Measurements from ENCODE around the gene DTWD2. TPM values are rescaled to one million over a fixed set of nuclear protein-coding genes. Genes with fewer than 3 reads are reported as not detected.

The DTWD2 gene
- total RNA-seq, 4 donors from 2014 or later: 7.1 to 15.3 (median 11.2) TPM

DNA sequence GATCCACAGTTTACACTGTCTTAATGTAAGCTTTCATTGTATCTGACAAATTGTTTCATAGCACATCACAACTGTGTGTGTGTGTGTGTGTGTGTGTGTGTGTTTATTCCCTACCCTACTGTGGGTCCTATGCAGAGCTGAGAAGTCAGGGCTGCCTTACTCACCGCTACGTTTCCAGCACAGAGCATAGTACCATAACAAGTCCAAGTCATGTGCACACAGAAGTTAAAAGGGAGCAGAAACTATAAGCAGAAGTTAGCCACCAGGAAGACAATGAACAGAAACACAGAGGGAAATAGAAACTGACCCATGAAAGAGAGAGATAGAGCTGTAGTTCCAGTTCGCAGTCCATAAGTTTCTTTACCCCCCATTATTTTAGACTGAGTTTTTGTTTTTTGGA is 44.3 kb upstream of the DTWD2 start:
- H3K4me3 ChIP-seq: no peak overlapping the region
- TF ChIP-seq EP300 (IDR thresholded peaks at IDR 0.05) (no peak), POLR2AphosphoS5 (IDR thresholded peaks at IDR 0.05) (no peak), POLR2A (IDR thresholded peaks at IDR 0.05) (no peak)
- TF ChIP-seq, protein P1, sequence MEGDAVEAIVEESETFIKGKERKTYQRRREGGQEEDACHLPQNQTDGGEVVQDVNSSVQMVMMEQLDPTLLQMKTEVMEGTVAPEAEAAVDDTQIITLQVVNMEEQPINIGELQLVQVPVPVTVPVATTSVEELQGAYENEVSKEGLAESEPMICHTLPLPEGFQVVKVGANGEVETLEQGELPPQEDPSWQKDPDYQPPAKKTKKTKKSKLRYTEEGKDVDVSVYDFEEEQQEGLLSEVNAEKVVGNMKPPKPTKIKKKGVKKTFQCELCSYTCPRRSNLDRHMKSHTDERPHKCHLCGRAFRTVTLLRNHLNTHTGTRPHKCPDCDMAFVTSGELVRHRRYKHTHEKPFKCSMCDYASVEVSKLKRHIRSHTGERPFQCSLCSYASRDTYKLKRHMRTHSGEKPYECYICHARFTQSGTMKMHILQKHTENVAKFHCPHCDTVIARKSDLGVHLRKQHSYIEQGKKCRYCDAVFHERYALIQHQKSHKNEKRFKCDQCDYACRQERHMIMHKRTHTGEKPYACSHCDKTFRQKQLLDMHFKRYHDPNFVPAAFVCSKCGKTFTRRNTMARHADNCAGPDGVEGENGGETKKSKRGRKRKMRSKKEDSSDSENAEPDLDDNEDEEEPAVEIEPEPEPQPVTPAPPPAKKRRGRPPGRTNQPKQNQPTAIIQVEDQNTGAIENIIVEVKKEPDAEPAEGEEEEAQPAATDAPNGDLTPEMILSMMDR (IDR thresholded peaks at IDR 0.05): no peak
- 86% methylated on average over 3 of the region's 3 CpGs for WGBS
- H3K9me3 ChIP-seq: no peaks in the 10 kb centered on the region
- H3K27ac ChIP-seq: no peak overlapping the region
- no peak for DNase-seq (ENCODE audit: low spot score in 2 of 2)
- H3K27me3 ChIP-seq: no peaks in the 10 kb centered on the region
- no peaks in the 10 kb centered on the region for H3K36me3 ChIP-seq
- peaks cover 3% of the 10 kb centered on the region for H3K4me1 ChIP-seq

DNA sequence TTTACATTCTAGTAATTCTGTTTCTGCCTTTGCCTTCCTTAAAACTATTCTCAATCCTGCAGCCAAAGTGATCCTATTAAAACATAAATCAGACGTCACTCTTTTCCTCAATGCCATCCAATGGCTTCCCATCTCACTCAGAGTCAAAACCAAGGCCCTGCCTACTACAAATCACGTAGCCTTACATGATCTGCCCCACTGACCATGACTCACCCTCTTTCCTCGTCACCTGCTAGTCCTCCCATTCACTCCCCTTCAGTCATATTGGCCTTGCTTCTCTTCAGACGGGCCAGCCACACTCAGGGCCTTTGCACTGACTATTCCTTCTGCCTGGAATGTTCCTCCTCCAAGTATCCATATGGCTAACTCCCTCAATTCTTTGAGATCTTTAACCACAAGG is 43.6 kb upstream of the DTWD2 start:
- H3K27ac ChIP-seq: no peak overlapping the region
- WGBS: 79% methylated on average over 4 of the region's 4 CpGs
- TF ChIP-seq POLR2A (IDR thresholded peaks at IDR 0.05) (no peak), POLR2AphosphoS5 (IDR thresholded peaks at IDR 0.05) (no peak), EP300 (IDR thresholded peaks at IDR 0.05) (no peak)
- TF ChIP-seq, protein P1 (IDR thresholded peaks at IDR 0.05): no peak

DNA sequence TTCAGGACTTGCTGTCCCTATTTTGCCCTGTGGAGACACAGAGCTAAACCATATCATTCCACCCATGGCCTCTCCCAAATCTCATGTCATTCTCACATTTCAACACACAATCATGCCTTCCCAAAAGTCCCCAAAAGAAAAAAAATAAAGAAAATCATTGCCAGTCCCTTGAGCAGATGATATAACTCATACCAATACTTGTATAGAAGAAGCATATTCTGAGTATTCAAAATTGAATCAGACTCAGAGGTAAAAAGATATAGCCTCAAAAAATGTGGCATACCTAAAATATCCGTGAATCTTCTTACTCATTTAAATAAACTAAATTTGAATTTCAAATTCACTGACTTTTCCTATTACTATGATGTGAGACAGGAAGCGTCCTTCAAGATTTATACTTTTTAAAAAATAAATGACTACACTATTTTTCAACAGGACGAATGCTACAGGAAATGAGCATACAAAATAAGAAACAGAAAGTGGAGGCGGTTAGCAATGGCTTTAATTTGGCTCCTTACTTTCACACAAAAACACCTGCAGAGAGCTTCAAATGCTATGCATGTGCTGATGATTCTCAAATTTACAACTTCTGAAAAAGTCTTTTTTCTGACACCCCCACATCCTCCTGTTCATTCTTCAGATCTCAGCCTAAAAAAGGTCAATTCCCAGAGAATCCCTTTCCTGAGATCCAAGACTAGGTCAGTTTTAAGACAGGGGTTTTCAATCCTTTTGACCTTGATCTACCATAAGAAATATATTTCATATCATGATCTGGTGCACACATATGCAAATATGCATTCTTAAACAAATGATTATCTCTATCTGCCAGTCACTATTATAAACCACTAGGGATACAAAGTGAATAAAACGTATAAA is 42.9 kb upstream of the DTWD2 start:
- Histone ChIP-seq H3K27ac (no peak overlapping the region), H3K36me3 (no peaks in the 10 kb centered on the region), H3K4me3 (no peak overlapping the region), H3K27me3 (no peaks in the 10 kb centered on the region), H3K4me1 (peaks cover under 1% of the 10 kb centered on the region), H3K9me3 (no peaks in the 10 kb centered on the region)
- 73% methylated on average over 5 of the region's 5 CpGs for WGBS
- TF ChIP-seq, protein P1 (IDR thresholded peaks at IDR 0.05): no peak
- TF ChIP-seq POLR2A (IDR thresholded peaks at IDR 0.05) (no peak), POLR2AphosphoS5 (IDR thresholded peaks at IDR 0.05) (no peak), EP300 (IDR thresholded peaks at IDR 0.05) (no peak)
- no peak for DNase-seq (ENCODE audit: low spot score in 2 of 2)

More for the DNA sequence above, 43.6 kb upstream of the DTWD2 start:
- no peaks in the 10 kb centered on the region for H3K9me3 ChIP-seq
- no peak for DNase-seq (ENCODE audit: low spot score in 2 of 2)
- H3K27me3 ChIP-seq: no peaks in the 10 kb centered on the region
- no peak overlapping the region for H3K4me3 ChIP-seq
- peaks cover 3% of the 10 kb centered on the region for H3K4me1 ChIP-seq
- H3K36me3 ChIP-seq: no peaks in the 10 kb centered on the region

DNA sequence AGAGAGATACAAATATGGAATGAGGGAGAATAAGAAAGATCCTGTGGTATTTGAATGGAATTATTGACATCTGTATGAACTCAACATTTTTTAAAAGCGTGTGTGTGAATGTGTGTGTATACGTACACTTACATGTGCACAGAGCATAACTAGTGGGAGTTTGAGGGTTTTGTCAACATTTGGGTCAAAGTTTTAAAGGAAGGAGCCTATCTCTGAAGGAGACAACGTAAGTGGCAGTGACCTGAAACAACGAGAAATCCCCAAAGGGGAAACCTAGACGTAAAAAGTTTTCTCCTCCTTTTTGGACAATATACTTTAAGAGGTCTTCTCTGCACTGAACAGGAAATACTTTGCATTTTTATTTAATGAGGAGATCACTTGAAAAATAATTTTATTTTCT is 40.2 kb upstream of the DTWD2 start:
- no peak for DNase-seq (ENCODE audit: low spot score in 2 of 2)
- WGBS: 82% methylated on average over 5 of the region's 5 CpGs
- peaks cover 7% of the 10 kb centered on the region for H3K9me3 ChIP-seq
- no peak overlapping the region for H3K4me3 ChIP-seq
- H3K27me3 ChIP-seq: no peaks in the 10 kb centered on the region
- no peaks in the 10 kb centered on the region for H3K4me1 ChIP-seq
- TF ChIP-seq EP300 (IDR thresholded peaks at IDR 0.05) (no peak), POLR2AphosphoS5 (IDR thresholded peaks at IDR 0.05) (no peak), POLR2A (IDR thresholded peaks at IDR 0.05) (no peak)
- TF ChIP-seq, protein P1 (IDR thresholded peaks at IDR 0.05): no peak
- H3K36me3 ChIP-seq: no peaks in the 10 kb centered on the region
- H3K27ac ChIP-seq: no peak overlapping the region

DNA sequence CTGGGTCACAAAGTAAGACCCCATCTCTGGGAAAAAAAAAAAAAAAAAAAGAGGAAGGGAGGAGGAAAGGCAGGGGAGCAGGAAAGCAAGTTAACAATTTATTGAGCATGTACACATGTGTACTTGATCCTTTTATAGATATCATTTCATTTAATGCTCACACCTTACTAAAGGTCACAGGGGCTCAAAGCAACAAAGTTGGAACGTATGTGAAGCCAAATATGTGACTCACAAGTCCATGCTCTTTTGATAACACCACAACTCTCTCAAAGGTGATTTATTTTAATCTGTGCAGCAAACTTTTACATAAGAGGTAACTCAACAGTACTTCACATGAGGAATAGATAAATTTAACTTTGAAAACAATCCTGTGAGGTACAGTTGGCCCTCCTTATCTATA is 34.4 kb upstream of the DTWD2 start:
- DNase-seq (ENCODE audit: low spot score in 2 of 2): no peak
- Histone ChIP-seq H3K9me3 (peaks cover 7% of the 10 kb centered on the region), H3K4me3 (no peak overlapping the region), H3K36me3 (no peaks in the 10 kb centered on the region), H3K27ac (no peak overlapping the region), H3K27me3 (no peaks in the 10 kb centered on the region), H3K4me1 (no peaks in the 10 kb centered on the region)
- TF ChIP-seq POLR2AphosphoS5 (IDR thresholded peaks at IDR 0.05): no peak
- 31% methylated on average over 1 of the region's 1 CpG for WGBS
